Activated CD4-positive, alpha-beta T cell treated with anti-CD3 and anti-CD28 coated beads, Interleukin-10, Interleukin-2, amounts not matched to agents 100 ng/mL and 50 ng/mL, durations not matched to agents 16 hours and 8 hours (primary cell): ENCODE results near the gene IL1RAP.
A peak's percentile ranks its signal among the peaks of the same experiment; 100 is the strongest.

Source experiments
- DNase-seq: peaks from one replicate; pipeline ENCODE4 v3.0.0-alpha.2; 2020

IL1RAP gene

DNA sequence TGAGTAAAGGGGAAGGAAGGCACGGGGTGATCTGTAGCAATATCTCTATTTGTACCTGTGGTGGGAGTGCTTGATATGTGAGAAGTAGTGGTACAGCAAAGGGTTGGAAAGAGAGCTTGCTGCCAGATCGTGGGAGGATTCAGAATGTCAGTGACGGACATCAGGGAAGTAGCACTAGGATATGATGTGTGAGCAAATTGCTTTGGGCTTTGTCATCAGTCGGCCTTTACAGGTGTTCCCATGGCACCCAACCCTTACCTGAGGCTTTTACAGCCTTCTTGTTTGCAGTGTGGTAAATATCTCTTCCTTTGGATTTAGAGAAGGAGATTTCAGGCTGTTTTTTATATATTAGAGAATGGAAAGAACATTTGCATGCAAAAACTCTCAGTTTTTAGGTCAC lies 29.8 kb downstream of the IL1RAP start:
- DNase-seq: no peak

DNA sequence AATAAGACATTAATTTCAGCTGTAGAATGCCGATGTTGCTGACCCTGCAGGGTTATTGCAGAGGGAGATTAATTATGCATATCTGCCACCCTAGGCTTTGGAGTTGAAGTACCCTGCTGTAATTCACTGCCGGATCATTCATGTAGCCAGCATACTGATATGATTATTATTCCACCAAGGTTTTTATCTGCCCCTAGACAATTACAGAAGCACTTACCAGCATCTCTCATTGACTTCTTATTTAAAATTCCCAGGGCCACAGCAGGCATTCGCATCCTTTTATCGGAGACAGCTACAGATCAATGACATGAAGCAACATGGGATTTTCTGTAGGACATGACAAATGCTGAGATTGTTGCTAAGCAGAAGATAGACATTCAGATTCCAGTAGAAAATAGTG lies 31.3 kb downstream of the IL1RAP start:
- DNase-seq: no peak

DNA sequence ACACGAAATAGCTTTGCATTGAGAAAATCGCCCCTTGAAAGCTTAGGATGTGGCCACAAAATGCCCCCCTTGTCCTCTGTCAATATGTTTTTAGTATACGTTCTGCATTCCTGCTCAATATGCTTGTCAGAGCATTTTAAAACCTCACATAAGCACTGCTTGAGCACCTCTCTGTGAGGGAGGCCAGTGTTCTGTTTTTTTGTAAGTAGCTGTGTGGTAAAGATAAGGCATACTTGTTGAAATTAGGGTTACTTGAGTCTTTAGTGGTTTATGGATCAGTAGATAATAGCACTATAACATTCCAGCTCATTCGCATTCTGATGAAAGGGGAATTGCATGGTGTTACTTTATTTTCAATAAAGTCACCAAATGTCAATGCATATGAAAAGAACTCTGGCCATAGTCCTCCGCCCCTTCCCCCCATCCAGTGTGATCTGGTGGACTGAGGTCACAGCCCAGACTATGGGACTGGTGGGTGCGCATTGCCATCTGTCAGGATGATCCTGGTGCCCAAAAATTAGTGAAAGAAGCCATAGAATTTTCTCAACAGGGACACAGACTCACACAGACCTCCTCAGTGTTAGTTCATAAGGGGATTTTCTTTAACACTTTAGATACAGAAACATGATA lies 33.1 kb downstream of the IL1RAP start:
- no peak for DNase-seq

DNA sequence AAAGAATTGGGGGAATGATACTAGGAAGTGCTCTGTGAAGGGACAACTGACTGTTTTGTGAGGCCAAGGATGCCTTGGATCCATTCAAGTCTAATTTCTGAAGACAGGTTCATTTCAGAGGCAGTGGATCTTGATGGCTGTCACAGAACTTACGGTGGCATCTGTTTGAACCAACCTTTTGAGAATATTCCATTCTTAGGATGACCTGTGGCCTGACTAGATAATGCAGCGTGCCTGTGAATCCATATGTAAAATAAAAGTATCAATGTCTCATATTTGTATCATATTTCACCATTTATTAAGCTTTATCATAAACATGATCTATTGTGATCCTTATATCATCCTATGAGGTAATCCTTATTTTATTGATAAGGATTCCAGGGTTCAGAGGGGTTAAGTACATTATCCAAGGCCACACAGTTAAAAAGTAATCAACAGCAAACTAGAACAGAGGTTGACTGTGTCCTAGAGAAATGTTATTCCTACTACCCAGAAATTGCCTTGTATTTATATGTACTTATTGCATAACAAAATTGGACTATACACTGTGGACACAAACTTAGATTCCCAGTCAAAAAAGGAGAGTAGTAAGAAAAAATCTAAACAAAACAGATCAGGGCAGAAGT lies 34.3 kb downstream of the IL1RAP start:
- no peak for DNase-seq

DNA sequence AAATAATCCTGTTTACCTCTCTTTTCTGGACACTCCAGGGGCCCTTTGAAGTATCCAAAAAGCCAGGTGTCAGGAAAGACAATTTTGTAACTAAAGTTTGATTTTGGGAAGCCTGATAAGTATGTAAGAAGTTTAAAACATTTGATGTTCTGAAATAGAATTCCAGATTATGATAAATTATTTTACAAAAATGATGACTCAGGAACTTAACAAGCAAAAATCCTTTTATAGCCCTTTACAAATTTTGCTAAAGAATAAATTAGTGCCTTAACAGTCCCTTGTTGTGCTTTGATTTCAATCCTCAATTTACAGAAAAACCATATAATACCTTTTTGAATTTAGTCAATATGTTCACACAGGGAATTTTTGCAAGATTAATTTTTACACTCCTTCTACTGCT lies 38.1 kb downstream of the IL1RAP start:
- no peak for DNase-seq

DNA sequence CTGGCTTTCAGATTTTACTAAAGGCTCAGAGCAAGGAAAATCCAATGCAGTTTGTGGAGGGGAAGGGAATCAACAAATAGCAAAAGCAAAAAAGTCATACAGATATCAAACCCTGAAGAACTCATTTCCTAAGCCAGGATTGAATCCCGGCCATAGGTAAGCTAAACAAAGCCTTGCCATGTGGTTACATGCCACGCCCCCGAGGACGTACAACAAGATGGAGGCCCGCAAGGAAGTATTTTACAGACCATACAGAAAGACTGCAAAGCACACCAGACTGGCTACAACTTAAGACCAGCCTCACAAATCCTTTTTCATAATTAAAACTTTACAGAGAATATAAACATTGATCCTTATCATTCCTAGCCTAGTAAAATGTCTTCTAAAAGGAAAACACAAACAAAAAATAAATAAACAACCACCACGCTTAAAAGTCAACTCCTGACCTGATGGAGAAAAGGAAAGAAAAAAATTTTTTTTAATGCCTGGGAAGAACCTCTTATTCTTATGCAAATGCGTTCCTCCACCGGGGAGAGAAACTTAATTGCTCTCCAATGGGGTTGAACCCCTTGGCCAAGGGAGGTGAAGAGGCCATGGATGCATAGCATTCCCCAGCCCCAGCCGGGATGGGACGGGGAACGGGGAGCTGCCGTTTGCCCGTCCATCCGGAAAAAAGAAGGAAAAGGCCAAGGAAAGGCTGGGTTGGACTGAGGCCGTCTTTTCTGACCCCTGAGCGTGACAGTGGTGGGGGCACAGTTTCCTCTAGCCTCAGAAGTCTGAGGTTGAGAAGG lies 39.3 kb downstream of the IL1RAP start:
- DNase-seq: no peak

DNA sequence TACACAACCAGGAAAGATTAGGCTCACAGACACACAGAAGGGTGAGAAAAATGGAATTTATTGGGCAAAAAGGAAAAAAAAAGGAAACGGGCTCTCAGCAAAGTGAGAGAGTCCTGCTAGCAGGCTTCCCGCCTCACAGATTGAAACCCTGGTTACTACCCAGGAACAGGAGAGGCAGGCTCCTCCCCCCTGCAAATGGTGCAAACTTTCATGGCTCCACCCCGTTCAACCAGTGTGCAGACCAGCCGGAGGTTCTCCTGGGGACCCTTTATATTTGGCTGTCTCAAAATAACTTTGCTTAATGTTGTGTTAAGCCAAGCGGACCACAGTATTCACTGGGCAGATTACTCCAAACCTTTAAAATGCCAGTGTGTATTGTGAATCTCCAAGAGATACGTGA lies 40.3 kb downstream of the IL1RAP start:
- no peak for DNase-seq

DNA sequence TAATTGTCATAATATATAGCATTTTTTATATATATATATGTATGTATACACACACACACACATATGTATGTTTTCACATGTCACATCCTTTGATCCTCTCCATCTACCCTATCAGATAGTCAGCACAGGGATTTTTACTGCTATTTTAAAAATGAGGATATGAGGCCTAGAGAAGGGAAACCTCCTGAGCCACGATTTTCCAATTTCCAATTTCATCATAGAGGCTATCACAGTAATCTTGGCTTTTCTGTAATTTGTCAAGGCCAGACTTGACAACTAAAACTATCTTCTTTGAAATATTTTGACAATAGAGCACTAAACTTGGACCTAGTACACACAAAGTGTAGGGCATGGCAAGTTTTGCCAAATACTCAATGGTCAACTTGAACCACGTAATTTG lies 42.5 kb downstream of the IL1RAP start:
- no peak for DNase-seq

DNA sequence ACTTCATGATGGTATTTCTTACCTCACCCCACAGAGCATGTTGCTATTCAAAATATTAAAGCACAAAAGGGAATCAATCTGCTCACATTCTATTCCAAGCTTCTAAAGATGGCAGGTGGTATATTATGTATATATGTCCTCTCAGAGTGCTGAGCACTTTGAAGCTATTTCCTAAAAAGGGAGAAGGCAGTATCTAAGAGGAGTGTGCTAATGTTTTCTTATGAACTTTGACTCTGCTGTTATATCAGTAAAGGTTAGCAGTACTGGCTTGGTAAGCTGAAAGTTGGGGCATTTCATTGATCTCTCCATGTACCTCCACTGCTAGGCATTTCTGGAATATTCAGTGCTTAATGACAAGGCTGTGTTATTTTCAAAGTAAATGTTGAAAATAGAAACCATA lies 43.4 kb downstream of the IL1RAP start:
- no peak for DNase-seq

DNA sequence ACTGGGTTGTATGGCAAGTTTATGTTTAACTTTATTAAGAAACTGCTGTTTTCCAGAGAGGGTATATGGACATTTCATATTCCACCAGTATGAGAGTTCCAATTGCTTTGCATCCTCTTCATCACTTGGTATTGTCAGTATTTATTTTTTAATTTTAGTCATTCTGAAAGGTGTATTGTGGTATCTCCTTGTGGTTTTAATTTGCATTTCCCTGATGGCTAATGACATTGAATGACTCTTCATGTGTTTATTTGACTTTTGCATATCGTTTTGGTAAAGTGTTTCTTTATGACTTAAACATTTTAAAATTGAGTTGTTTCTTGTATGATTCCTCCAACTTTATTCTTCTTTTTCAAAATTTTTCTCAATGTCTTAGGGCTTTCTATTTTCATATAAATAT lies 44.4 kb downstream of the IL1RAP start:
- peak; percentile 31 for DNase-seq

DNA sequence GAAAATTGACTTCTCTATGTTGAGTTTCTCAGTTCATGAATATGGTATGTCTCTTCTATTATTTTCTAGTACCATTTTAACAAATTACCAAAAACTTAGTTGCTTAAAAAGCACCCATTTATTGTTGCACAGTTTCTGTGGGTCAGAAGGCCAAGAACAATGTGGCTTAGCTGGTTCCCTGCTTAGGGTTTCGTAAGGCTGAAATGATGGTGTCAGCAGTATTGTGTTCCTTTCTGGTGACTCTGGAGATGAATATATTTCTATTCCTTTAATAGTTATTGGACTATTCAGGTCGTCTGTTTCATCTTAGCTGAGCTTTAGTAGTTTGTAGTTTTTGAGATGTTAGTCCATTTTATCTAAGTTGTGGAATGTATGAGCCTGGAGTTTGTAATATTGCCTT lies 44.9 kb downstream of the IL1RAP start:
- DNase-seq: no peak

DNA sequence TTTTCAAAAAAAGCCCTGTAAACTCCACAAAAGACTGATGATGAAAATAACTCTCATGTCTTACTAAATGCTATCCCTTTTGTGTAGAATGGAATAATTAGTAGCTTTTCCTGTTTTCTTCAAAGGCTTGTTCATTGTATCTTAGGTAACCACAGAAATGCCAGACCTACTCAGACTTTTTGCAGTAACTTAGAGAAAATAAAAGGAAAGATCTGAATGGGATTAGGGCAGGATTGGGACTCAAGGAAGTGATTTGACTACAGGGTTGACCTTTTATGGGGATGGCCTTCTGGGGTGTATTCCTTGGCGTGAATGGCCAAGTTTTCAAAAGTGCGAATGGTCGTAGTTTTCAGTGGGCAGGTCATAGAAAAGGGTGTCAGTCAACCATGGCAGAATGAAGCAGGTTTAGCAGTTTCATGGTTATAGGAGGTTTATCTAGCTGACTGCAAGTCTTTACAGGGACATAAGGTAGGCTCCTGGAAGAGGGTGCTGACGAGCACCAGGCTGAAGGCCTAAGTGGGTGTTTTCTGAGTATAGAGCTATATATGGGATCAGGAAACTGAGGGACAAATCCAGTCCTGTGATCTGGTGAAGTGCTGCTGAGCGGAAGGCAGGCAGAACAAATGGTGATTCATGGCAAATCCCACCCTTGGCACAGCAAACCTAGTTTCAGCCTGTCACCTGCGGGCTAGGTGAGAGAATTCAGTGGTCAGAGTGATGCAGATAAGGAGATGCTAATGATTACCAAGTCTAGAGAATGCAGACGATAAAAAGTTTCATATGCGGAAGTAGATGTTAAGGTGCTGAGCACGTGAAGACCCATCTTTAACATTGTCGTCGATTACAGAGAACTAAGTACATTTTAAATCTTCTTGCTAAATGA lies 46.4 kb downstream of the IL1RAP start:
- no peak for DNase-seq

DNA sequence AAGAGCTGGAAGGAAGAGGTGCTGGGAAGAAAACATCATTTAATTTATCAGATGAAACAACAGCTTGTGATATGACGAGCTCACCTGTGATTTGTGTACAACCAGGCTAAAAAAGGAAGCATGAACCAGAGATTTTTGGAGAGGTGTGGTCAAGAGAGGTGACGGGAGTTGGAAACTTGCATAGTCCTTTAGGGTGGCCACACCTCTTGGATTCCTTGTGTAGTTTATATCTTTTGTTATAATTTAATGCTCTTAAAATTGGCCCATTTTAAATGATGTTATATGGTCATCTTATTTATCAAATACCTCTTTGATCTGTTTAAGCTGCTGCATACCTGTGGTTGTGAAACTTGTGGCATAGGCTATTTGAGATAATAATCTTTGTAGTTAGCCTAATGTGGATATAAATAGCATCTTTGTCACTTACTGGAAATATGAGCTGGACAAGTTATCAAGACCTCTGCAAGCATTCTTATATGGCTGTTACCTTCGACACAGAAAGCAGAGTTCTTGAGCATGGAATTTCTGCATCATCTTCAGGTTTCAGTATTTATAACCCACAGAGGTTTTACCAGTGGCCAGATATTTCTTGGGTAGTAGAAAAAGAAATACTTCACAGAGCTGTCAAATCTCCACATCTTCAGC lies 49.1 kb downstream of the IL1RAP start:
- peak; percentile 62 for DNase-seq

DNA sequence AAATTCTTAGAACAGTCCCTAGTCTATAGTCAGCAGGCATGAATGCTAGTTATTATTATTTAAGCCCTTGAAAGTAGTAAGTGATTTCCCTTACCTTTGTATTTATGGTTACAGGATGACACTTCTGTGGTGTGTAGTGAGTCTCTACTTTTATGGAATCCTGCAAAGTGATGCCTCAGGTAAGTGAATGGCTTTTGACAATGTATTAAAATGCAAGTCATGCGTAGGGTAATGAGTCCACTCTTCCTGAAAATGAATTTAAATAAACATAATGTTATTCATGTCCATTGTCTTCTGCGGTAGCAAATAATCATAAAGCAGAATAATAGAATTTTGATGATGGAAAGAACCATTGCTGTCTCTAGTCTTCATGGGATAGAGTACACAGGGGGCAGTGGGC lies 50.3 kb downstream of the IL1RAP start:
- no peak for DNase-seq

DNA sequence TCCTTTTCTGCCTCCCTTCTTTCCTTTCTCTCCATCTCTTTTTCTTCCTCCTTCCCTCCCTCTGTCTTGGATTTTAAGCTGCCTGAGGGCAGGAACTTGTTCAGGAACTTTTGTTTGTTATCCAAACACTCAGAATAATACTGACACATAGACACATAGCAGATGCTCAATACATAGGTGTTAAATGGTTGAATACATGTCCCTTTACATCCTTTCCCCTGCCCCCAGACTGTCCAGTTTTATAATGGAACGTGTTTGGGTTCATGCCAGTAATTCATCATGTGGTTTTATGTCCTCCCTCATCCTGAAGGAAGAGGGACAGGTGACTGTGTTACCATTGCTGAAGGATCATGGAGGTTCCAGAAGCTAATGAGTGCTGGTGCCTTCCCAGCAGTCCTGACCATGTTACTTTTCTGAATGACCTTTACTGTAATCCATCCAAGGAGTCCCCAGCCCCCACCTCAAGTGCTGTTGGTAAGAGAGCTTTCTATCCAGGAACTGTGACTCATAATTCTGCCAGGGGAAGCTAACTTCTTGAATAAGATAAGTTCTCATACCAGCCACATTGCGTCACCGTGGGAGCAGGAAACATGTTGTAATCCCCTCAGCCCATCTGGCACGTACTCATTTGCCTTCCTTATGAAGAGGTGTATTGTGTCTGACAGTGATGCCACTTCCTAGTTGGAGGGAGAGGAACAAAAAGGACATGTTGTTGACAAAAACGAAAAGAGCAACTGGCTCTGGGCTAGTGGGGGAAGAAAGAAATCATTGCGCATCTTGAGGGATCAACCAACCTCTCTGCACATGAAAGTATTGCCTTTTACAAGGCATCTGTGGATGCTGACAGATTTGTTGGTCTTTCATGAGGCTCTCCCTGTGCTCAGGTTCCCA lies 52.4 kb downstream of the IL1RAP start:
- DNase-seq: peak; percentile 94

DNA sequence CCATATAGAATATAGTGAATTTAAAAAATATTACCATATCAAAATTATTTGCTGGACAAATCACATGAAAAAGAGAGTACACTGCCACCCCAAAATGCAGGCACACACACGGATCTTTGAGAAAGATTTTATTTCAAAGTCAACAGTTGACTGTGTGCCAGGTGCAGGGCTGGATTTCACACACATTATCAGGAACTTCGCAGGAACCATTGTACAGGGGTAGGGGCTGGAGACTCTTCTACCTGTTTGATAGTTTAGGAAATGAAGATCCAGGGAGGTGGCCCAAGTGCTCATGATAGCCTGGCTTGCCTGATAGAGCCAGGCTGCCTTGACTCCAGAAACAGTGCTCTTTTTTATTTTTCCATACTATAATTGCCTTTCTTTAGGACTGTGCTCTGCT lies 54.2 kb downstream of the IL1RAP start:
- DNase-seq: no peak

DNA sequence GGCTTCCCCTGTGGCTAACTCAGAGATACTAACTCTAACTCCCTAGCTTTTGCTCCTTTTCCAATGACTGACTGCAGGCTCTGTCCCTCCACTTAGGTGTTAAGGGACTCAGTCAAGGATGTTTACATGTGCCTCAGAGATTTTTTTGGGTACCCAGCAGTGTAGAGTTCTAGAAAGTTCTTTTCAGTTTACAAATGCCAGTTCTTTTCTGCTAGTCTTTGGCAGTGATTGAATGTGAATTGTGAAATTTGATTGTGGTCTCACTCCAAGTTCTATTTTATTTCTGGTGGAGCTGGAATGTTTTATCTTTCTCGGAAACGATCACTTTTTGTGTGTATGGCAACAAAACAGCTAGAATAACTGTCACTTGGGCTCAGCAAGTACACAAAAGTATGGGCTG lies 60.6 kb downstream of the IL1RAP start:
- no peak for DNase-seq

DNA sequence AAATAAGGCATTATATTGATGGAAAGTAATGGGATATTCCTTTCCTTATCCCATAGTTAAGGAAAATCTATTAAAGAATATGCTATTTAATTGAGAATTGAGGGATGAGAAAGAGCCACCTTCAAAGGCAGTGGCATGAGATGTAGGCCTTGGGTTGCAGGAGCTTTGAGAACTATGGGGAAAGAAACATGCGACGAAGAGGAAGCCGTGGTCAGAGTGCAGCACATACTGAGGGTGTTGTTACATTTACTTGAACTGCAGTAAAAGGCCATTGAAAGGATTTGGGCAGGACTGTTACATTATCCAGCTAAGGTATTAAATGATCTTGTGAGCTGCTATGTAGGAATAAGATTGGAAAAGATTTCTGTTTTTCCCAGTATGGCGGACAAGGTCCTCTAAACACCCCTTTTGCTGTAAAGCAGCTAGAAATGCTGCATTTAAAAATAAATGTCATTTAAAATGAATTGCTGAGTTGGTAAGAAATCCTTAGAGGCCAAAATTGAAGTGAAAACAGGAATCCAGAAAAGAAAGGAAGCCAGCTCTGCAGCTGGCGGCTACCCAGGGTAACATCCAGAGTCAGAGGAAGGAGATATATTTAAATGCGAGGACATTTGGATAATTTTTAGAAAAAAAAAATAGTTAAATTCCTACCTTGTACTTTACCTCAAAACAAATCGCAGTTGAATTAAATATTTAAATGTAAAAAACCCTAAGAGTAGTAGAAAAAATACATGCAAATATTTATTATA lies 61.7 kb downstream of the IL1RAP start:
- peak; percentile 38 for DNase-seq

DNA sequence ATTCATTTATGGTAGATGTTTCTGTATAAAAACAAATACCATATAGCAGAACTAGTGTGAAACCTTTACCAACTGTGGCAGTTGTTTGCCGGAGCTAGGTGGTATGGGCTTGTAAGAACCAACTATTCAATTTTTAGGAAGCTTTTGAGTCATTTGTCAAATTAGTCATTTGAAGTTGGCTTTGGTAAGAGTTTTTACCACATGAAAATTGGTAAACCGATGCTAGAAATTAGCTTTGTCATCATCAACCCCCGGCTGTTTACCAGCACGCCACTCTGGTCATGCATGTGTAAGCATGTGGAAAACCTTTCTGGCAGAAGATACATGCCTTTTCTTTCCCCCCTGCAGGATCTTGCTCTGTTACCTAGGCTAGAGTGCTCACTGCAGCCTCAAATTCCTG lies 63.3 kb downstream of the IL1RAP start:
- DNase-seq: peak; percentile 81

DNA sequence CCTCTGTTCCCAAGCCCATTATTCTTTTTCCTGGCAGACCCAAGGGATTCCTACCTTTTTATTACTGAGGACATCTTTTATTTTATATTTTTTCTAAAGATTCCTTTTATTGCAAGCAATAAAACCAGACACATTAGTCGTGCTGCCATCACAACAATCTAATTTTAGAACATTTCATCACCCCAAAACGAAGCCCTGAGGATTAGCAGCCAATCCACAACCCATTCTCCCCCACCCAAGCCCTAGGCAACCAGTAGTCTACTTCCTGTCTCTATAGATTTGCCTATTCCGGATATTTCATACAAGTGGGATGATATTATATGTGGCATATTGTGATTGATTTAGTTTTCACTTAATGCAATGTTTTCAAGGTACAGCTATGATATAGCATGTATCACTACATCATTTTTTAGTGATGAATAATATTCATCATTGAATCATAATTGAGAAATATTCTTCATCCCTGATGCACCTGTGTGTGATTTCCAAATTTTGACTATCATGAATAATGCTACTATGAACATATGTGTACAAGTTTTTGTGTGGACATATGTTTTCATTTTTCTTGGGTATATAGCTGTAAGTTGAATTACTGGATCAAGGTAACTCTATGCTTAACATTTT lies 65.7 kb downstream of the IL1RAP start:
- no peak for DNase-seq

DNA sequence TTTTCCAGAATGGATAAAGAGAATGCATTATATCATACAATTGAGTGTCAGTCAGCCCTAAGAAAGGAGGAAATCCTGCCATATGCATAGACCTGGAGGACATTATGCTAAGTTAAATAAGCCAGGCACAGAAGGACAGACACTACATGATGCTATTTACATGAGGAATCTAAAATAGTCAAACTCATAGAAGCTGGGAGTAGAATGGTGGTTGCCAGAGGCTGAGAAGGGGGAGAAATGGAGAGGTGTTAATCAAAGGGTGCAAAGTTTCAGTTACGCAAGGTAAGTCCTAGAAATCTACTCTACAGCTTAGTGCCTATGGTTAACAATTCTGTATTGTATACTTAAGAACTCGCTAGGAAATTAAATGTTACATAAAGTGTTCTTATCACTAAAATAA lies 66.5 kb downstream of the IL1RAP start:
- DNase-seq: no peak
